HG02870 (cell line): Measurements from ENCODE around the gene GRM7.

Experiments used
- ATAC-seq: cut with Tn5 transposase; IDR thresholded peaks from one replicate; pipeline ENCODE4 v1.9.1; 2021; ENCODE audit warnings: mild to moderate bottlenecking, moderate library complexity; ENCODE audit not compliant: unreplicated experiment

Gene GRM7

GRCh38 chr3:7632305-7632704 is 771.4 kb downstream of the GRM7 start:
- ATAC-seq = no peak

GRCh38 chr3:7637694-7638093 is 776.8 kb downstream of the GRM7 start:
- ATAC-seq = no peak

GRCh38 chr3:7638103-7638502 is 777.2 kb downstream of the GRM7 start:
- ATAC-seq = no peak

- ATAC-seq = no peak
Observed at GRCh38 chr3:7640787-7641186, 779.9 kb downstream of the GRM7 start.

- no peak for ATAC-seq
Observed at GRCh38 chr3:7646851-7647250, 785.9 kb downstream of the GRM7 start.

- ATAC-seq = no peak
Observed at GRCh38 chr3:7650466-7650865, 789.6 kb downstream of the GRM7 start.

GRCh38 chr3:7651274-7651673 is 790.4 kb downstream of the GRM7 start:
- ATAC-seq = no peak

- ATAC-seq = no peak
Observed at GRCh38 chr3:7657214-7658112, 796.5 kb downstream of the GRM7 start.

GRCh38 chr3:7658294-7658693 is 797.4 kb downstream of the GRM7 start:
- ATAC-seq = no peak

GRCh38 chr3:7659079-7659478 is 798.2 kb downstream of the GRM7 start:
- no peak for ATAC-seq

- no peak for ATAC-seq
Observed at GRCh38 chr3:7663771-7664170, 802.9 kb downstream of the GRM7 start.

- ATAC-seq = no peak
Observed at GRCh38 chr3:7667774-7668173, 806.9 kb downstream of the GRM7 start.

- ATAC-seq = no peak
Observed at GRCh38 chr3:7669641-7670040, 808.7 kb downstream of the GRM7 start.

- ATAC-seq = no peak
Observed at GRCh38 chr3:7678521-7678920, 817.6 kb downstream of the GRM7 start.

GRCh38 chr3:7682822-7683229 is 821.9 kb downstream of the GRM7 start:
- no peak for ATAC-seq

GRCh38 chr3:7683426-7683825 is 822.5 kb downstream of the GRM7 start:
- ATAC-seq = no peak

- ATAC-seq = no peak
Observed at GRCh38 chr3:7684182-7684715, 823.3 kb downstream of the GRM7 start.

GRCh38 chr3:7687428-7688147 is 826.7 kb downstream of the GRM7 start:
- ATAC-seq = no peak

GRCh38 chr3:7692866-7693265 is 832.0 kb downstream of the GRM7 start:
- ATAC-seq = no peak

GRCh38 chr3:7693976-7694375 is 833.1 kb downstream of the GRM7 start:
- no peak for ATAC-seq

- ATAC-seq = no peak
Observed at GRCh38 chr3:7695049-7695448, 834.1 kb downstream of the GRM7 start.

GRCh38 chr3:7696320-7696719 is 835.4 kb downstream of the GRM7 start:
- ATAC-seq = no peak
